A549 (cell line): ENCODE data around the gene VWA8. TPM values are rescaled to one million over a fixed set of nuclear protein-coding genes. Genes with fewer than 3 reads are reported as not detected.
"Not testable (repeated sequence)": the region's sequence is repeated elsewhere in the genome, so short reads cannot be mapped to it uniquely, and the experiment has no call there.

ENCODE experiments used
- ATAC-seq, 2 experiments: fragments of 200-7000 bp in 1 of 2; fragments of >200 bp in 1 of 2; cut with Nextera tagmentation in 1 of 2; cut with Tn5 transposase in 1 of 2; 3 replicates each; pipeline versions ENCODE4 v1.8.0 to v1.9.1; 2018 to 2020; ENCODE audit warnings: mild to moderate bottlenecking in 1 of 2, moderate library complexity in 1 of 2
- CTCF ChIA-PET: fragments of 300-600 bp; sonication (Branson Sonifier 250); formaldehyde crosslinking; extraction: SDS; loops from one replicate; lab custom pipeline; 2021; ENCODE audit warnings: antibody characterized with exemption, inconsistent platforms; lab: Yijun Ruan, JAX
- POLR2A ChIA-PET: fragments of 350-600 bp; formaldehyde crosslinking; extraction: SDS; loops from one replicate; lab custom pipeline; 2021; ENCODE audit warnings: antibody characterized with exemption, inconsistent platforms; lab: Yijun Ruan, JAX
- DNase-seq, 2 experiments: peaks; one replicate each; pipeline versions ENCODE4 v3.0.0 to v3.0.0-alpha.2; 2011 to 2016; ENCODE audit warnings: low read depth in 1 of 2, low spot score in 1 of 2
- FAIRE-seq: peaks from 2 replicates; lab custom pipeline; 2011; peaks lifted over from hg19 to GRCh38; lab: Jason Lieb, UNC
- H3K27ac ChIP-seq, 2 experiments: fragments of >200 bp; sonication (Bioruptor Twin); formaldehyde crosslinking; 3 replicates each; pipeline ENCODE4 v1.5.1; 2016 to 2017
- H3K4me1 ChIP-seq: fragments of >200 bp; sonication (Bioruptor Twin); formaldehyde crosslinking; 3 replicates; pipeline ENCODE4 v1.6.1; 2016
- H3K4me2 ChIP-seq: fragments of >200 bp; sonication (Bioruptor Twin); formaldehyde crosslinking; 3 replicates; pipeline ENCODE4 v1.6.1; 2016
- H3K4me3 ChIP-seq: fragments of >200 bp; sonication (Bioruptor Twin); formaldehyde crosslinking; 3 replicates; pipeline ENCODE4 v1.5.1; 2016
- H3K9me3 ChIP-seq: fragments of >200 bp; sonication (Bioruptor Twin); formaldehyde crosslinking; 3 replicates; pipeline ENCODE4 v1.6.1; 2016
- CEBPB ChIP-seq, 2 experiments: fragments of >200 bp in 1 of 2; sonication (Bioruptor Twin) in 1 of 2; formaldehyde crosslinking in 1 of 2; IDR thresholded peaks; 2 replicates each; pipeline ENCODE4 v1.6.1; 2012 to 2016
- EHMT2 ChIP-seq: fragments of 200-600 bp; sonication (generic); IDR thresholded peaks from 2 replicates; pipeline ENCODE4 v1.6.1; 2016; ENCODE audit warnings: antibody characterized with exemption, low read depth, mild to moderate bottlenecking, moderate library complexity
- FOSB ChIP-seq: fragments of 250-450 bp; sonication (Bioruptor Pico); IDR thresholded peaks from 2 replicates; pipeline ENCODE4 v1.5.0; 2020; ENCODE audit warnings: mild to moderate bottlenecking, moderate library complexity
- FOXS1 ChIP-seq: fragments of 250-450 bp; sonication (Bioruptor Pico); IDR thresholded peaks from 2 replicates; pipeline ENCODE4 v1.5.0; 2020; ENCODE audit warnings: mild to moderate bottlenecking, moderate library complexity
- HDAC2 ChIP-seq: fragments of 200-600 bp; sonication (generic); IDR thresholded peaks from 2 replicates; pipeline ENCODE4 v1.6.1; 2016
- HEYL ChIP-seq: fragments of 250-450 bp; sonication (Bioruptor Pico); IDR thresholded peaks from 2 replicates; pipeline ENCODE4 v1.8.0; 2021; ENCODE audit warnings: mild to moderate bottlenecking, moderate library complexity
- HOXA7 ChIP-seq: fragments of 250-450 bp; sonication (Bioruptor Pico); IDR thresholded peaks from 2 replicates; pipeline ENCODE4 v1.5.0; 2020; ENCODE audit warnings: mild to moderate bottlenecking, moderate library complexity
- JUN ChIP-seq, 2 experiments: fragments of >200 bp; sonication (Bioruptor Twin); formaldehyde crosslinking; IDR thresholded peaks; 2 replicates in 1 of 2; 3 replicates in 1 of 2; pipeline ENCODE4 v1.6.1; 2016 to 2017
- JUNB ChIP-seq: fragments of >200 bp; sonication (Bioruptor Twin); formaldehyde crosslinking; IDR thresholded peaks from 2 replicates; pipeline ENCODE4 v1.6.1; 2016
- KDM1A ChIP-seq: fragments of 200-600 bp; sonication (generic); IDR thresholded peaks from 2 replicates; pipeline ENCODE4 v1.6.1; 2016; ENCODE audit warnings: low read depth, mild to moderate bottlenecking
- KDM5A ChIP-seq: fragments of 200-600 bp; sonication (generic); IDR thresholded peaks from 2 replicates; pipeline ENCODE4 v1.6.1; 2016; ENCODE audit warnings: antibody characterized with exemption, mild to moderate bottlenecking
- MAFK ChIP-seq: fragments of 450-650 bp; IDR thresholded peaks from 2 replicates; pipeline ENCODE4 v1.6.1; 2014; ENCODE audit not compliant: partially characterized antibody
- MYC ChIP-seq: IDR thresholded peaks from 2 replicates; pipeline ENCODE4 v1.6.1; 2012; ENCODE audit warnings: mild to moderate bottlenecking, inconsistent platforms, low read length, improper control_type of control experiment, borderline replicate concordance
- NPAS2 ChIP-seq: fragments of 250-450 bp; sonication (Bioruptor Pico); IDR thresholded peaks from 2 replicates; pipeline ENCODE4 v1.8.0; 2022; ENCODE audit warnings: mild to moderate bottlenecking, moderate library complexity, borderline replicate concordance
- RARB ChIP-seq: fragments of 250-450 bp; sonication (Bioruptor Pico); IDR thresholded peaks from 2 replicates; pipeline ENCODE4 v1.8.0; 2021; ENCODE audit warnings: mild to moderate bottlenecking, moderate library complexity
- RFX5 ChIP-seq: fragments of 450-650 bp; IDR thresholded peaks from 2 replicates; pipeline ENCODE4 v1.7.1; 2014; ENCODE audit warnings: antibody characterized with exemption, mild to moderate bottlenecking, moderate library complexity
- TP53 ChIP-seq: fragments of 250-450 bp; sonication (Bioruptor Pico); IDR thresholded peaks from 2 replicates; pipeline ENCODE4 v1.5.0; 2021; ENCODE audit warnings: mild to moderate bottlenecking, moderate library complexity
- ZFP36 ChIP-seq: fragments of 450-650 bp; IDR thresholded peaks from 2 replicates; pipeline ENCODE4 v1.6.1; 2014; ENCODE audit warnings: borderline replicate concordance; ENCODE audit not compliant: partially characterized antibody
- WGBS: methylation state at CpG from one replicate; pipeline ENCODE4 v1.1.6; 2017; ENCODE audit errors: missing lambda C conversion rate; 5-methylcytosine and 5-hydroxymethylcytosine counted together
- polyA plus RNA-seq, 4 experiments: library from polyadenylated mRNA; depleted of rRNA in 3 of 4; stranded (reverse); fragments of >200 nt; fragmentation: RNase III in 1 of 4; extraction: RNeasy Plus Mini Kit Qiagen cat#74134 plus additional on column Dnase treatment in 1 of 4; gene quantifications; 2 replicates in 3 of 4; 3 replicates in 1 of 4; pipeline ENCODE4 v1.2.3, GENCODE V29; 2011 to 2017
- TF ChIP-seq, protein P1 (sequence below): fragments of >200 bp; sonication (Bioruptor Twin); formaldehyde crosslinking; IDR thresholded peaks from 3 replicates; pipeline ENCODE4 v1.6.1; 2016
- TF ChIP-seq, protein P2 (sequence below): fragments of 250-450 bp; sonication (Bioruptor Pico); IDR thresholded peaks from 2 replicates; pipeline ENCODE4 v1.5.0; 2021; ENCODE audit warnings: mild to moderate bottlenecking, moderate library complexity, borderline replicate concordance
- TF ChIP-seq, protein P3 (sequence below): fragments of >200 bp; sonication (Bioruptor Twin); formaldehyde crosslinking; IDR thresholded peaks from 3 replicates; pipeline ENCODE4 v1.5.1; 2016
- TF ChIP-seq, protein P4 (sequence below): fragments of 250-450 bp; sonication (Bioruptor Pico); IDR thresholded peaks from 2 replicates; pipeline ENCODE4 v1.5.0; 2020; ENCODE audit warnings: low read depth, mild to moderate bottlenecking, moderate library complexity

VWA8 gene
- polyA plus RNA-seq, 2 of the 4 experiments (the other 2 are of a cell fraction), result 6.4 to 15.3 TPM

DNA sequence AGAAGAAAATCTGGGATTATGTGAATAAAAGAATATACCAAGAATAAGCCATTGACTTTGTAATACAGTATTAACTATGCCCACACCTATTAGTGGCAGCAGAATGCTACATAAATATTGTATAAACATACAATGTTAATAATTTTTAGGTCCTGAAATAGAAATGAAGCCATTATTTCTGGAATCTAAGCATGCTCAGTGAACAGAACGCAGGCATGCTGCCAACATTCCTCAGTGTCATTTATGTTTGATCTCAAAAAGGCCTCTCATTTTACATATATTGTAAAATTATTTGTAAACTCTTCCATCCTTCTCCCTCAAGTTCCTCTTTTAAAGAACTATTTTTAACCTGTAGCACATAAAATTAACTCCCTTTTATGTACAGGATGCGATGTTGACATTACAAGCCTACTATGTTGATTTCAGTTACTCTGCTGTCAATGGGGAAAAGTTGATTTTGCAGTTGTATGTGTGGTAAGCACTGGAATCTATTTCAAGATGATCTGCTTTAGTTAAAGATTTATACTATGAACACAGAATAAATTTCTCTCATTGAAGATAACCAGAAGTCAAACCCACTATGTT lies 118.8 kb downstream of the VWA8 start:
- H3K27ac ChIP-seq, result no peak overlapping the region
- ChIA-PET POLR2A (no interaction called here), CTCF (no interaction called here)
- no peak for TF ChIP-seq FOSB (CRISPR knock-in tag)
- TF ChIP-seq RARB (CRISPR knock-in tag), result no peak
- TF ChIP-seq RFX5, result no peak
- FAIRE-seq (no peak), DNase-seq (no peak), ATAC-seq (no peak)
- no peak overlapping the region for H3K4me2 ChIP-seq
- 83% methylated on average over 2 of the region's 2 CpGs for WGBS
- peaks cover 7% of the 10 kb centered on the region; the same call in 2 of the 3 replicates for H3K4me1 ChIP-seq
- H3K4me3 ChIP-seq, result no peak overlapping the region
- H3K9me3 ChIP-seq, result no peaks in the 10 kb centered on the region

DNA sequence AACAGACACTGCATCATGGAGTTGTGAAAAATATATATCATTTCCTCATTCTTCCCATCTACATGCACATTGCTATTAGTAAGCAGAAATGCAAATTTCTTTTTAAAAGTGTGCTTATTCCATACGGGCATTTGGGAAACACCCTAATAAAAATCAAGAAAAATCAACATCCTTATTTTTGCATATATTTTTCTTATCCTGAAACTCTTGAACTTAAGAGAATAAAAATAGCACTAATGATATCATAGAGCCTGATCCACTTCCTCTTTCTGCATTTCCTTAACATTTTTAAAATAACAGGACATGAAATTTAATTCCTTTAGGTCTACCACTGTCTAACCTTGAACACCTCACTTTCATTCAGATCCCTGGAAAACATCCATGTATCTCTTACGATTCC lies 123.3 kb downstream of the VWA8 start:
- no peak overlapping the region for H3K27ac ChIP-seq
- no peak for ATAC-seq
- FAIRE-seq, result no peak
- POLR2A ChIA-PET, result no interaction called here
- DNase-seq, result no peak
- H3K9me3 ChIP-seq, result no peaks in the 10 kb centered on the region
- H3K4me3 ChIP-seq, result no peak overlapping the region
- WGBS, result 74% methylated on average over 2 of the region's 2 CpGs
- no peak overlapping the region for H3K4me2 ChIP-seq
- peaks cover 30% of the 10 kb centered on the region for H3K4me1 ChIP-seq
- CTCF ChIA-PET, result no interaction called here
- TF ChIP-seq JUNB (no peak), MYC (no peak), HOXA7 (CRISPR knock-in tag) (no peak), KDM5A (no peak), MAFK (no peak), TP53 (CRISPR knock-in tag) (no peak), KDM1A (no peak), HEYL (CRISPR knock-in tag) (no peak)
- TF ChIP-seq, protein P1, sequence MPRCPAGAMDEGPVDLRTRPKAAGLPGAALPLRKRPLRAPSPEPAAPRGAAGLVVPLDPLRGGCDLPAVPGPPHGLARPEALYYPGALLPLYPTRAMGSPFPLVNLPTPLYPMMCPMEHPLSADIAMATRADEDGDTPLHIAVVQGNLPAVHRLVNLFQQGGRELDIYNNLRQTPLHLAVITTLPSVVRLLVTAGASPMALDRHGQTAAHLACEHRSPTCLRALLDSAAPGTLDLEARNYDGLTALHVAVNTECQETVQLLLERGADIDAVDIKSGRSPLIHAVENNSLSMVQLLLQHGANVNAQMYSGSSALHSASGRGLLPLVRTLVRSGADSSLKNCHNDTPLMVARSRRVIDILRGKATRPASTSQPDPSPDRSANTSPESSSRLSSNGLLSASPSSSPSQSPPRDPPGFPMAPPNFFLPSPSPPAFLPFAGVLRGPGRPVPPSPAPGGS, result no peak
- TF ChIP-seq, protein P2, sequence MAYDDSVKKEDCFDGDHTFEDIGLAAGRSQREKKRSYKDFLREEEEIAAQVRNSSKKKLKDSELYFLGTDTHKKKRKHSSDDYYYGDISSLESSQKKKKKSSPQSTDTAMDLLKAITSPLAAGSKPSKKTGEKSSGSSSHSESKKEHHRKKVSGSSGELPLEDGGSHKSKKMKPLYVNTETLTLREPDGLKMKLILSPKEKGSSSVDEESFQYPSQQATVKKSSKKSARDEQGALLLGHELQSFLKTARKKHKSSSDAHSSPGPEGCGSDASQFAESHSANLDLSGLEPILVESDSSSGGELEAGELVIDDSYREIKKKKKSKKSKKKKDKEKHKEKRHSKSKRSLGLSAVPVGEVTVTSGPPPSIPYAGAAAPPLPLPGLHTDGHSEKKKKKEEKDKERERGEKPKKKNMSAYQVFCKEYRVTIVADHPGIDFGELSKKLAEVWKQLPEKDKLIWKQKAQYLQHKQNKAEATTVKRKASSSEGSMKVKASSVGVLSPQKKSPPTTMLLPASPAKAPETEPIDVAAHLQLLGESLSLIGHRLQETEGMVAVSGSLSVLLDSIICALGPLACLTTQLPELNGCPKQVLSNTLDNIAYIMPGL, result no peak
- TF ChIP-seq, all 56 proteins: peak for 0

DNA sequence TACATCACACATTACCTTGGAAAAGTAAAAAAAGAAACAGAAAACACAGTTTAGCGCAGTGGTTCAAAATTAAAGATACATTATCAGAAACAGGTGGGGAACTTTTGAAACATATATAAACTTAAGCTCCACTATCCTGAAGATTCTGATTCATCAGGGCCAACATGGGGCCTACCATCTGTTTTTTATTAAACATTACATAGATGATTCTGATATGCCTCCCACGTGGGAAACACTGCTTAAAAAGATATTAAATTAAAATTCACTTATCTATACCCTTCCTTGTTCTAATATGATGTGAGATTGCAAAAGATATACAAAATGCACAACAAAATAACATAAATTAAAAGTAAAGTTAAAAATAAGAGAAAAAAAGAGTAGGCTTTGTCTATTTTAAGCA lies 125.0 kb downstream of the VWA8 start:
- Histone ChIP-seq H3K4me3 (no peak overlapping the region), H3K4me1 (peaks cover 33% of the 10 kb centered on the region), H3K9me3 (no peaks in the 10 kb centered on the region), H3K4me2 (no peak overlapping the region), H3K27ac (no peak overlapping the region)
- FAIRE-seq (no peak), ATAC-seq (no peak), DNase-seq (no peak)
- ChIA-PET CTCF (no interaction called here), POLR2A (no interaction called here)
- TF ChIP-seq JUN (IDR thresholded peaks at IDR 0.05) (no peak), MYC (no peak), FOSB (CRISPR knock-in tag) (no peak), TP53 (CRISPR knock-in tag) (no peak), HDAC2 (no peak), NPAS2 (no peak), EHMT2 (no peak), FOXS1 (no peak), ZFP36 (no peak), CEBPB (IDR thresholded peaks at IDR 0.05) (no peak), RFX5 (no peak)
- TF ChIP-seq, protein P2, result no peak
- TF ChIP-seq, protein P3, sequence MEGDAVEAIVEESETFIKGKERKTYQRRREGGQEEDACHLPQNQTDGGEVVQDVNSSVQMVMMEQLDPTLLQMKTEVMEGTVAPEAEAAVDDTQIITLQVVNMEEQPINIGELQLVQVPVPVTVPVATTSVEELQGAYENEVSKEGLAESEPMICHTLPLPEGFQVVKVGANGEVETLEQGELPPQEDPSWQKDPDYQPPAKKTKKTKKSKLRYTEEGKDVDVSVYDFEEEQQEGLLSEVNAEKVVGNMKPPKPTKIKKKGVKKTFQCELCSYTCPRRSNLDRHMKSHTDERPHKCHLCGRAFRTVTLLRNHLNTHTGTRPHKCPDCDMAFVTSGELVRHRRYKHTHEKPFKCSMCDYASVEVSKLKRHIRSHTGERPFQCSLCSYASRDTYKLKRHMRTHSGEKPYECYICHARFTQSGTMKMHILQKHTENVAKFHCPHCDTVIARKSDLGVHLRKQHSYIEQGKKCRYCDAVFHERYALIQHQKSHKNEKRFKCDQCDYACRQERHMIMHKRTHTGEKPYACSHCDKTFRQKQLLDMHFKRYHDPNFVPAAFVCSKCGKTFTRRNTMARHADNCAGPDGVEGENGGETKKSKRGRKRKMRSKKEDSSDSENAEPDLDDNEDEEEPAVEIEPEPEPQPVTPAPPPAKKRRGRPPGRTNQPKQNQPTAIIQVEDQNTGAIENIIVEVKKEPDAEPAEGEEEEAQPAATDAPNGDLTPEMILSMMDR, result no peak
- TF ChIP-seq, protein P4, sequence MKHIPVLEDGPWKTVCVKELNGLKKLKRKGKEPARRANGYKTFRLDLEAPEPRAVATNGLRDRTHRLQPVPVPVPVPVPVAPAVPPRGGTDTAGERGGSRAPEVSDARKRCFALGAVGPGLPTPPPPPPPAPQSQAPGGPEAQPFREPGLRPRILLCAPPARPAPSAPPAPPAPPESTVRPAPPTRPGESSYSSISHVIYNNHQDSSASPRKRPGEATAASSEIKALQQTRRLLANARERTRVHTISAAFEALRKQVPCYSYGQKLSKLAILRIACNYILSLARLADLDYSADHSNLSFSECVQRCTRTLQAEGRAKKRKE, result no peak
- WGBS, result 72% methylated on average over 2 of the region's 2 CpGs

DNA sequence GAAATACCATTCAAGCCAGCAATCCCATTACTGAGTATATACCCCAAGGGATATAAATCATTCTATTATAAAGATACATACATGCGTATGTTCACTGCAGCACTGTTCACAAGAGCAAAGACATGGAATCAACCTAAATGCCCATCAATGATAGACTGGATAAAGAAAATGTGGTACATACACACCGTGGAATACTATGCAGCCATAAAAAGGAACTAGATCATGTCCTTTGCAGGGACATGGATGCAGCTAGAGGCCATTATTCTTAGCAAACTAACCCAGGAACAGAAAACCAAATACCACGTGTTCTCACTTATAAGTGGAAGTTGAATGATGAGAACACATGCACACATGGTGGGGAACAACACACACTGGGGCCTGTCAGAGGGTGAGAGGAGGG lies 126.2 kb downstream of the VWA8 start:
- H3K4me2 ChIP-seq, H3K9me3 ChIP-seq, DNase-seq, POLR2A ChIA-PET, H3K4me3 ChIP-seq, ATAC-seq, H3K27ac ChIP-seq, CTCF ChIA-PET, FAIRE-seq: not testable (repeated sequence)
- WGBS, result 96% methylated on average over 3 of the region's 3 CpGs
- H3K4me1 ChIP-seq, result peaks cover 37% of the 10 kb centered on the region
